Aorta (tissue), 5 donors: Measurements from ENCODE around the gene C2orf49. TPM values are rescaled to one million over a fixed set of nuclear protein-coding genes. Genes with fewer than 3 reads are reported as not detected.
A peak's percentile ranks its signal among the peaks of the same experiment; 100 is the strongest.

ENCODE experiments used
- ATAC-seq: fragments of 200-7000 bp; cut with Tn5 transposase; one replicate; pipeline ENCODE4 v1.9.1; 2022; ENCODE audit warnings: moderate library complexity; ENCODE audit not compliant: low FRiP score
- DNase-seq, 2 donors: peaks; one replicate each; pipeline ENCODE4 v3.0.0-alpha.2; 2020
- H3K27ac ChIP-seq, 2 donors: one replicate each; pipeline ENCODE4 v1.5.1; 2013; ENCODE audit warnings: low read length in 2 of 2, mild to moderate bottlenecking in 2 of 2, moderate library complexity in 2 of 2, control low read depth in 1 of 2, inconsistent platforms in 1 of 2, low read depth in 1 of 2
- H3K27me3 ChIP-seq, 2 donors: one replicate each; pipeline ENCODE4 v1.6.1; 2013; ENCODE audit warnings: control low read depth in 1 of 2, low read length in 1 of 2, mild to moderate bottlenecking in 1 of 2, moderate library complexity in 1 of 2; ENCODE audit not compliant: insufficient read depth in 2 of 2, control insufficient read depth in 1 of 2
- H3K36me3 ChIP-seq, 2 donors: one replicate each; pipeline ENCODE4 v1.6.1; 2013; ENCODE audit warnings: control low read depth in 1 of 2, low read length in 1 of 2, mild to moderate bottlenecking in 1 of 2; ENCODE audit not compliant: insufficient read depth in 2 of 2, control insufficient read depth in 1 of 2
- H3K4me1 ChIP-seq, 2 donors: one replicate each; pipeline ENCODE4 v1.6.1; 2013; ENCODE audit warnings: low read length in 2 of 2, control low read depth in 1 of 2, mild to moderate bottlenecking in 1 of 2, moderate library complexity in 1 of 2; ENCODE audit not compliant: insufficient read depth in 2 of 2, control insufficient read depth in 1 of 2
- H3K4me3 ChIP-seq, 2 donors: one replicate each; pipeline ENCODE4 v1.5.1; 2013; ENCODE audit warnings: low read length in 2 of 2, control low read depth in 1 of 2, mild to moderate bottlenecking in 1 of 2
- H3K9me3 ChIP-seq: one replicate; pipeline ENCODE4 v1.6.1; 2013; ENCODE audit warnings: mild to moderate bottlenecking, low read length; ENCODE audit not compliant: control insufficient read depth
- WGBS, 2 donors: extraction: QIAGEN DNeasy Blood & Tissue Kit; methylation state at CpG; one replicate each; pipeline ENCODE4 v1.1.7; 2013; 5-methylcytosine and 5-hydroxymethylcytosine counted together
- intact Hi-C, 2 donors: fragments of 100-400 bp; cut with DNase I; formaldehyde crosslinking; loops; one replicate each; pipeline versions ENCODE4 v1.14.2 to v1.15.0; 2022
- polyA plus RNA-seq, 2 donors: library from polyadenylated mRNA; stranded (reverse); fragments of 200-250 nt; gene quantifications; one replicate each; pipeline ENCODE4 v1.2.3, GENCODE V29; 2013
- total RNA-seq, 2 donors: library from RNA; stranded (reverse); fragmentation: NEBNext Ultra II Directional; extraction: Animal tissue kit (Norgen Biotek cat#: 25700); gene quantifications; one replicate each; pipeline ENCODE4 v1.2.1, GENCODE V29; 2021
- donor health status: healthy with polysubstance abuse.
- donor health status: Bipolar disorder and iron deficiency.
- donor health status: DM: no; HTN: no; CAD: no.
- donor health status: DM: no; HTN: no; CAD: no.
- donor health status: DM: yes; HTN: yes; CAD: no.

C2orf49 gene
- total and polyA plus RNA-seq, 4 donors = 10.9 to 20.8 (median 12.8) TPM

DNA sequence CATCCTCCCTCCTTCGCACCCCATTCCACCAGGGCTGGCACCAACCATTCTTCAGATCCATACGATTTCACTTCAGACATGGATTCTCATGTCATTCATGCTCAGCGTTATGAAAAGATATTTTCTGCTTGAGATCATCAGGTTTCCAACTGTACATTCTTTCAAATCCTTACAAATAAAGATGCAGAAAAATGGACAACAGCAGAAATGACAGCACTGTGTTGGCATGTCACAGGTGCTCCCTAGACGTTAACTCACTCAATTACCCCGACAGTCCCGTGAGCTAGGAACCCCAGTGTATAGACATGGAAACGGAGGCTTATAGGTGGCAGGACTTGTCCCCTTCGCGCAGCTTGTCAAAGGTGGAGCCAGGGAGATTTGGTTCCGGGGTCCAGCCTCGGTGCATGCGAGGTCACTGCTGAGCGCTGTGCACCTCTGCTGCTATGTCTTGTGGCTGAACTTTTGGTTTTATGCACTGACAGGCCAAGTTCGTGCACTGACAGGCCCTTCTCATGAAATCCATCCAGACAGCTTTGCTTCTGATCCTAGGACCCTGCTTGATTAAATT lies 43.8 kb downstream of the C2orf49 start:
- Histone ChIP-seq H3K27me3 (no peaks in the 10 kb centered on the region), H3K4me1 (no peaks in the 10 kb centered on the region), H3K9me3 (no peaks in the 10 kb centered on the region), H3K4me3 (no peak overlapping the region), H3K27ac (peak overlapping the region in 1 of 2 donors; percentile 47), H3K36me3 (peaks cover 3% of the 10 kb centered on the region in 2 donors)
- DNase-seq = no peak
- no peak for ATAC-seq
- 73 to 86% methylated on average over 14 of the region's 14 CpGs for WGBS, 2 donors
- intact Hi-C loops = no loop called here

DNA sequence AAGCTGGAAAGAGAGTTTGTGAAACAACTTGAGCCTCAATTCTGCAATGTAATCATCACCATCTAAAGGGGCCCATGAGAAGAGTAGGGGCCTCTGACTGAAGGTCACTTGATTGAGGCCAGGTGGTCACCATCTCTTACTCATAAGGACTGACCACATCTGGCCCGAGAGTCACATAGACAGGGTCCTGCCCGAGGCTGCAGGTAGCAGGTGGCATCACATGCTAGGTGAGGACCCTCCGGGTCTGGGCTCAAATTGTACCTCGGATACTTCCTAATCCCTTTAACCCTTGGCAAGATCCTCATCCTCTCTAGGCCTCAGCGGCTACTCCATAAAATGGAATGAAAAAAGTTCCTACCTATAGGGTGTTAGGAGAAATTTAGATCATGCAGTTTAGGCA lies 44.8 kb downstream of the C2orf49 start:
- WGBS, 2 donors = 97 to 98% methylated on average over 5 of the region's 5 CpGs
- DNase-seq = no peak
- Histone ChIP-seq H3K4me1 (no peaks in the 10 kb centered on the region), H3K36me3 (peaks cover 3% of the 10 kb centered on the region in 2 donors), H3K27ac (peak overlapping the region in 1 of 2 donors; percentile 23), H3K4me3 (no peak overlapping the region), H3K27me3 (no peaks in the 10 kb centered on the region), H3K9me3 (no peaks in the 10 kb centered on the region)
- intact Hi-C loops = no loop called here
- ATAC-seq = no peak

- DNase-seq = no peak
- H3K4me3 ChIP-seq = no peak overlapping the region
- intact Hi-C loops = no loop called here
- H3K4me1 ChIP-seq = no peaks in the 10 kb centered on the region
- no peaks in the 10 kb centered on the region for H3K27me3 ChIP-seq
- H3K27ac ChIP-seq = peak overlapping the region in 1 of 2 donors; percentile 18
- H3K9me3 ChIP-seq = no peaks in the 10 kb centered on the region
- ATAC-seq = no peak
- 8 to 26% methylated on average over 8 of the region's 8 CpGs for WGBS, 2 donors
- peaks cover 3% of the 10 kb centered on the region in 2 donors for H3K36me3 ChIP-seq
Observed at GRCh38 chr2:105383432-105384166, 46.3 kb downstream of the C2orf49 start.

- Histone ChIP-seq H3K9me3 (no peaks in the 10 kb centered on the region), H3K27ac (peak overlapping the region in 1 of 2 donors; percentile 12), H3K36me3 (peaks cover 3% of the 10 kb centered on the region in 2 donors), H3K4me3 (no peak overlapping the region), H3K4me1 (no peaks in the 10 kb centered on the region), H3K27me3 (no peaks in the 10 kb centered on the region)
- DNase-seq (no peak), ATAC-seq (no peak)
- WGBS, 2 donors = 59 to 80% methylated on average over 7 of the region's 7 CpGs
- intact Hi-C loops = no loop called here
Observed at GRCh38 chr2:105384216-105384615, 46.9 kb downstream of the C2orf49 start.

GRCh38 chr2:105384861-105385260 lies 47.5 kb downstream of the C2orf49 start:
- Histone ChIP-seq H3K27me3 (no peaks in the 10 kb centered on the region), H3K9me3 (no peaks in the 10 kb centered on the region), H3K4me3 (no peak overlapping the region), H3K27ac (no peak overlapping the region), H3K4me1 (no peaks in the 10 kb centered on the region), H3K36me3 (peaks cover 3% of the 10 kb centered on the region in 2 donors)
- DNase-seq (no peak), ATAC-seq (no peak)
- intact Hi-C loops = no loop called here
- 87 to 92% methylated on average over 5 of the region's 5 CpGs for WGBS, 2 donors

DNA sequence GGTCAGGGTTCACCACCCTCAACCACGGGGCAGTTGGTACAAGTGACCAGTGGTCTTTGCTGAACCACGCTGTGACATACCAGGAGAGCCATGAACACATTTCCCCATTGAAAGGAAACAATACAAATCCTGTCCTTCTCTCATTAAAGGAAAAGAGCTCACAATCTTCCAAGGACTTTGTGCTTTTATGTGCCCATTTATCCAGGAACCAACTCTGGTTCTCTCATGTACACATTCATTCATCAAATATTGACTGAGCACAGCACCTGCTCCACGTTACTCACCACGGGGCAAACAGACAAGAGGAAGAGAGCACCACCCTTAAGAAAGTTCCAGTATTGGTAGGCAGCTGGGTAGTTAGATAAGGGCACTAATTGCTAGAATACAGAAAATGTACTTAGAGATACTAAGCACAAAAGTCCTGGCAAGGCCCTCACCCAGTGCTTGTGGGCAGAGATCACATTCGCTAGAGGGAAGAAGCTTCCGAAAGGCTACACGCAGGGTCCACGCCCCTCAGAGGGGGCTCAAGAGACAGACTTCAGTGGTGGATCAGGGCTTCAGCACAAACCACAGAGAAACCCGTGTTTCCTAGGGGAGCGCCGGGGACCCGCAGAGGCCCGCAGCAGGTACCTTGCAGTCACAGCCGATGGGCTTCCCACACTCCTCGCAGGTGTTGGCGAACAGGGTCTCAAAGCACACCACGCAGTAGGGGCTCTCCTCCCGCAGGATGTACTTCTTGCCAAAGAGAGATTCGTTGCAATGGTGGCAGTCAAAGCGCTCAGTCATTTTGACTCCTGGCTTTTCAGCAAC lies 48.6 kb downstream of the C2orf49 start:
- H3K27ac ChIP-seq = no peak overlapping the region
- H3K27me3 ChIP-seq = no peaks in the 10 kb centered on the region
- H3K4me1 ChIP-seq = no peaks in the 10 kb centered on the region
- WGBS, 2 donors = 92 to 93% methylated on average over 20 of the region's 20 CpGs
- H3K4me3 ChIP-seq = no peak overlapping the region
- intact Hi-C loops = no loop called here
- peaks cover 3% of the 10 kb centered on the region in 2 donors for H3K36me3 ChIP-seq
- no peak for ATAC-seq
- DNase-seq = no peak
- H3K9me3 ChIP-seq = no peaks in the 10 kb centered on the region

GRCh38 chr2:105387225-105387624 lies 49.9 kb downstream of the C2orf49 start:
- H3K27ac ChIP-seq = no peak overlapping the region

GRCh38 chr2:105388971-105389381 lies 51.6 kb downstream of the C2orf49 start:
- peaks cover 0 to 3% of the 10 kb centered on the region in 2 donors for H3K4me1 ChIP-seq

More at GRCh38 chr2:105387225-105387624, 49.9 kb downstream of the C2orf49 start:
- Histone ChIP-seq H3K36me3 (peaks cover 3% of the 10 kb centered on the region in 2 donors), H3K4me1 (peaks cover 0 to 3% of the 10 kb centered on the region in 2 donors), H3K9me3 (no peaks in the 10 kb centered on the region), H3K27me3 (no peaks in the 10 kb centered on the region), H3K4me3 (no peak overlapping the region)
- DNase-seq (no peak), ATAC-seq (no peak)
- intact Hi-C loops = no loop called here
- 82 to 86% methylated on average over 4 of the region's 4 CpGs for WGBS, 2 donors

More at GRCh38 chr2:105388971-105389381, 51.6 kb downstream of the C2orf49 start:
- peak; percentile 44 for ATAC-seq
- intact Hi-C loops = no loop called here
- Histone ChIP-seq H3K4me3 (no peak overlapping the region), H3K27me3 (no peaks in the 10 kb centered on the region), H3K36me3 (peaks cover 3 to 6% of the 10 kb centered on the region in 2 donors), H3K9me3 (no peaks in the 10 kb centered on the region), H3K27ac (no peak overlapping the region)
- 5 to 6% methylated on average over 8 of the region's 8 CpGs for WGBS, 2 donors
- DNase-seq = no peak
